Activated CD4-positive, alpha-beta T cell treated with anti-CD3 and anti-CD28 coated beads, Interleukin-2, Interleukin-6, amounts not matched to agents 100 ng/mL and 50 ng/mL, durations not matched to agents 16 hours and 8 hours (primary cell): Measurements from ENCODE around the gene ITGBL1.

Source experiments
- DNase-seq: peaks from one replicate; pipeline ENCODE4 v3.0.0-alpha.2; 2020

Gene ITGBL1

GRCh38 chr13:101453784-101454201 is 1.3 kb downstream of the ITGBL1 start:
- DNase-seq, result no peak

DNA sequence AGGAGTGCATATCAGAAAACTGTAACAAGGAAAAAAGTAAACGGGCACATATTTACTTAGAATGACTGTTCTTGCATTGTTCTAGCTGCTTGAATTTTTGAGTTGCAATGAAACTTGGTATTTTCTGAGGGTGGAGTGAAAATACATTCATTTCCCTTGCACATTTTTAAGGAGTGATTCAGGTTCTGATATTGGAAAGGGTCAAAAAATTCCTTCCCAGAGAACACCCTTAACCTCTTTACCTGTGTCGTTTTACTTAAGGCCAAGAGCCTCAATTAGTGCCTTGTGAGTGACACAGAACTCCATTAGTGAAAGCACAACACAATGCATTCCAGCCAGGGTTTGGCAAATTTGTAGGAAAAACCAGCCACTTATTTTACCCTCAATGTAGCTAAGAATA is 2.3 kb downstream of the ITGBL1 start:
- no peak for DNase-seq

DNA sequence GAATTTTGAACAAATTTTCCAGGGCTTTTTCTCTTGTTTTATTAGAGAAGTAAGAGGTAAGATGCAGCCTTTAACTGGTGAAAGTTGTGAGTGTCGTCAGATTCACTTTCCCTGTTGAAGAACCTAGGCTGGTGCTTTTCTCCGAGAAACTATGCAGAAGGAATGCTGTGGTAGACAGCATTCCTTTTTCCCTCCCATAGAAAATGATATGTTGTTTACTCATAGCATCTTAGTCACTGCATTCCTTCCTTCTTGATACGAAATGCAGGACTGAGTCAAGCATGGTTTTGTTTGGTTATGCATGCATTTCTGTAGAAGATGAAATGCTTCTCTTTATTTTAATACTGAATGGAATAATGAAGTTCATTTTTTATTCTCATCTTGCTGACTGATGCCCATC is 3.4 kb downstream of the ITGBL1 start:
- DNase-seq, result no peak

- DNase-seq, result no peak
Observed at GRCh38 chr13:101457176-101457575, 4.7 kb downstream of the ITGBL1 start.

DNA sequence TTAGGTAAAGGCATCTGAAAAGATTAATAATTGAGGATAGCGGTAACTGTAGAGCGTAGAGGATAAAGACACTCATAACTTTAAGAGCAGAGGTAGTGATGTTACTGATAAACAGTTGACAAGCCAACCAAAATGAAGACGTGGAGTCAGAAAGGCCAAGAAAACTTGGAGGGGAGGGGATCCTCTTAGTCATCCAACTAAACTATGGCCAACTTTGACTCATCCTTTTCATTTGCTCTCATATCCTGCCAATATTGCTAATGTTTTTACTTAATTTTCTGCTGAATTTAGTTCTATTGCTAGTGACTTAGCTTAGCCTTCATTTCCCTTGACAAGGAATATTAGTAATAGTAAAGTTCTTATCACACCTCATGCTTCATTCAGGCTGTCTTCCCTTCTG is 13.4 kb downstream of the ITGBL1 start:
- no peak for DNase-seq

- no peak for DNase-seq
Observed at GRCh38 chr13:101467415-101467814, 14.9 kb downstream of the ITGBL1 start.

- DNase-seq, result no peak
Observed at GRCh38 chr13:101473458-101473857, 21.0 kb downstream of the ITGBL1 start.

DNA sequence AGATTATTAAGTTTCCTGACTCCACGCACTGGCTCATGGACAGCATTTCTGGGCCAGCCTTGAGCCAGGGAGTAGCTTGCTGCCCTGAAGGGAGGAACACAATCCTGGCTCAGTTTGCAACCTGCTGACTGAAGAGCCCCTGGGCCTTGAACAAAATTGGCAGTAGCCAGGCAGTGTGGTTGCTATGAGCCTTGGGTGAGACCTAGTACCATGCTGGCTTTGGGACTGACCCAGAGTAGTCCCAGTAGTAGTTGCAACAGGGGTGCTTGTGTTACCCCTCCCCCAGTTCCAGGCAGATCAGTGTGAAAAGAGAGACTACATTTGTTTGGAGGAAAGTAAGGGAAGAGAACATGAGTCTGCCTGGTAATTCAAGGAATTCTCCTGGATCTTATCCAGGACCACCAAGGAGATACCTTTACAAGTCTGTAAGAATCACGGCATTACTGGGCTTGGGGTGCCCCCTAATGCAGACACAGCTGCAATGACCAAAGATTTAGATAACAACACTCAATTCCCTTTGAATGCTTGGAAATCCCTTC is 22.0 kb downstream of the ITGBL1 start:
- DNase-seq, result no peak

DNA sequence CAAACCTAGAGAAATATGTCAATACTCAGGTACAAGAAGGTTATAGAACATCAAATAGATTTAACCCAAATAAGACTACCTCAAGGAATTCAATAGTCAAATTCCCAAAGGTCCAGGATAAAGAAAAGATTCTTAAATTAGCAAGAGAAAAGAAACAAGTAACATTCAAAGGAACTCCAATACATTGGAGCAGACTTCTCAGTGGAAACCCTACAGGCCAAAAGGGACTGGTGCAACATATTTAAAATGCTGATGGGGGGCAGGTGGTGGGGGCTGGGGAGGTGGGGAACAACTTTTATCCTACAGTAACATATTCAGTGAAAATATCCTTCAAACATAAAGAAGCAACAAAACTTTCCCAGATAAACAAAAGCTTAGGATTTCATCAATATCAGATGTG is 23.1 kb downstream of the ITGBL1 start:
- DNase-seq, result no peak

DNA sequence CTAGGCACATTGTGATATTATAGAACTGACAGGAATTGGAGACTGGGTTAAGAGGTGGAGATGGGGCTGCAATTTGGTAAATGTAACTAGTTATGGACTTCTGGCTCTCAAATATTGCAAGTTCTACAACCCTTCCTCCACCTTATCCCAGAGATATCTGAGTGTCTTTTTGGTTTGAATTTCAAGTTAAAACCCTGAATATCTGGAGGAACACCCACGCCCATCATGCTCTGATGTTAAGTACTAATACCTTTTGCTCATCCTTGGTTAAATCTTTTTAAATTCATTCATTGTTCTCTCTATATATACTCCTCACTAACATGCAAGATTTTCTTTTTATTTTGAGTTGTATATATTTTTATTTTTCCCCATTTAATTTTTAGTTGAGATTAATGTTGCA is 28.9 kb downstream of the ITGBL1 start:
- DNase-seq, result no peak

GRCh38 chr13:101486708-101487437 is 34.4 kb downstream of the ITGBL1 start:
- no peak for DNase-seq

DNA sequence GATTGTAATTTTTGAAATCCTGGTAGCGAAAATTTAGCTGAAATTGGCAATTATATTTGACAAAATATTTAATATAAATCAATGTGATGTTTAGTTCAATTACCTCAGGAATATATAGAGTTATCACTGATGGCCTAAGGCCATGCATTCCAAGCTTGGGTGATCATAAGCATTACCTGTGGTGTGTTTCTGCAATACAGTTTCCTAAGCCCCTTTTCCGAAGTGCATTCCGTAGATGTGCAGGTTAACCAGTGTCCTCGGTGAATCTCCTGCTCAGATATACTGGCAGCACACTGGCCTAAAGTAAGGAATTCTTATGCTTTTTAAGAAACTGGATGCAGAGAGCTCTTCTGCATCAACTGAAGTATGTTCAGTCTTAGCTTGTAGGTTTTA is 35.0 kb downstream of the ITGBL1 start:
- DNase-seq, result no peak

DNA sequence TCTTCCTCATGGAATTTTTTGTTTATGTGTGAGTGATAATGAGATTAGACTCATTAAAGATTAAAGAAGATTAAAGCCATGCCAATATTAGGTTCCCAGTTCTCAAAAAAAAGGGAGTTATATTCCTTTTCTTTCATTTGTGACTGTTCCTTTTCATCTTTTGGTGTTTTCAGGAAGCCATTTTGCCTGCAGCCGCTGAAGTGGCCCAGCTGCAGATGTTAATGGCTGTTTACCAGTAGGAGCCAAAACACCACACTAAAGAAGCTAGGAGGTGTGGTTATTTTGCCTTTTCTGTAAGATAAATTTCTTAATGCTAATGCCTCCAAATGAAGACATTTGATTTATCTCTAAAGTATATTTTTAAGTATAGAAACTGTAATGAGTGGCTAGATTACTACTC is 36.3 kb downstream of the ITGBL1 start:
- DNase-seq, result no peak

- DNase-seq, result no peak
Observed at GRCh38 chr13:101489643-101490405, 37.3 kb downstream of the ITGBL1 start.

DNA sequence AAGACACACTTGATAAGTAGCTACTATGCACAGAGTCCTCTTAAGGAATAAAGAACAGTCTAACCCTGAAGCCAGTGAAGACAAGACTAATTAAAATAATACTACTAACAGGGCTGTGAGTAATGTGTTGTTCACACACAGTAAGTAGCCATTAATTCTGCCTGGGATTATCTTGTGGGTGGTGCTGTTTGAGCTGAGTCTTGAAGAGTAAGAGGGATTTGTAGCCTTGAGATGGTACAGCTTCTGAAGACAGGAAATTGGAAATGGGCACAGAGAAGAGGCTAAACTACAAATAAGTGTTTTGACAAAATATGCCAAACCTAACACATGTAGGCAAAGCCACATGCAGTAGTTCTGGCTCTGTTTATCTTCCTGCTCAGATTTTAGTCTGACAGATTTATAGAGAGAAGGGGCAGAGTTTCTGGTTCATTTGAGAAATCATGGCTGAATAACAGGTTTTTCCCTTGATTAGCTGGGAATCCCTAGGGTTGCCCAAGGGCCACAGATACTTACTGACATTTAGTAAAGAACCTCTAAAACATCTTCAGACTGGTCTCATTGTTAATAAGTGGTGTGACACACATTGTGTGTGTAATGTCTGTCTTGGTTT is 38.0 kb downstream of the ITGBL1 start:
- no peak for DNase-seq

DNA sequence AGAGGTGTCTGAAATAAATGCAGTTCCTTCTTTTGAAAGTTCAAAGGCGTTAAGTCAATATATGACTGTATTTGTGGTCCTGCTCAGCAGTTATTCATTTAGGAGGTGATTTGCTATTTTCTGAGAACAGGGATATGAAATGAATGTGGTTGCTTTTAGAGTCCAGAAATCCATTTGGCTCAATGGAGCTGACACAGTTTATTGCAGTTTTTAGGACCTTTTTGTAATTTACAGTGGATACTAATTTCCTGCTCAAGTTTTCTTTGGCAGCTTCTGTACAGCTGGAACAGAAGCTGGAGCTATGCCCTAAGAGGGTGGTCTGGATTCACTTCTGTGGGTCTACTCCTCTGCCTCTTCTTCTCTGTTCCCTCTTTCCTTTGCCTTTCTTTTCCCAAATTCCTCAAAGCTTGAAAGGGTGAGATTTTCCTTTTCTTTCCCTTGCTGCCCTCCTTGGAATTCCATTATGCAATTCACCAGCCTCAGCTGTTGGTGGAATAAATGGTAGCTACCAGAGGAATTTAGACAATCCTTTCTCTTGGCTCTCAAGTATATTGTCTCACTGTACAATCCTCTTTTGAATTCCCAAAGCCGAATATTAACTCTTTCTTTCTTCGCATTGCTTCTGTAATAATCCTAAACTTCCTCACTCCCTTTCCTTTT is 39.9 kb downstream of the ITGBL1 start:
- DNase-seq, result no peak

GRCh38 chr13:101493541-101493940 is 41.1 kb downstream of the ITGBL1 start:
- no peak for DNase-seq

DNA sequence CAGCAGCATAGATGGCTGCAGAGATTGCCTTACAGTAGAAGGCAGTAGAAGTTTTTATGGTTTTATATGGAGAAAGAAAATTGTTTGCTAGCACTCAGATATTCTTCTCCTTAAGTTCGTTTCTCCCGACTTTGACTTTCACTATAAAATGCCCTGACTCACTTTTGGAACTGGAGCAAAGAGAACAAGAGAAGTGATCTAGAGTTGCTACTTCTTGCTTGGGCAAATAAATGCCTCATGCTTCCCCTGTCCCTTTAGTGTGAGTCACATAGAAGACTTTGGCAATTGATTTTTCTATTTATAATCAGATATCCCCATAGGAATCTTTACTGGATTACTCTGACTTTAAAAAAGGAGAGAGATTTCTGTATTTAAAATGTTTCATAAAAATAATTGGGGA is 46.9 kb downstream of the ITGBL1 start:
- DNase-seq, result no peak

DNA sequence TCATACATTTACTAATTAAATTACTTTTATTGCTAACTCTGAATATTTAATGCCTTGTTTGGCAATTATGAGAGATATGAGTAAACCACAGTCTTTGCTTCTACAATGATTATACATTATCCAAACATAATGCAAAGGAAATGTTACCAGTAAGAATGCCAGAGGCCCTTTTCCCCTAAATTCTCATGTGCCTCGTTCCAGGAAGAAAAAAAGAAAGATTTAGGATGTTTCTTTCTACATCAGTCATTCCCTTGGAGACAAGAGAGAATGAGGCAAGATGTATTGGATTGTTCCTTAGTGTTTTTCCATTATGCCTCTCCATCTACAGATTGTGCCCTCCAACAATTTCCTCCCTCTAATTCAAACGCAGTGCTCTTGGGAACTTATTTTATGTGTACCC is 50.1 kb downstream of the ITGBL1 start:
- no peak for DNase-seq

- DNase-seq, result no peak
Observed at GRCh38 chr13:101511161-101511560, 58.7 kb downstream of the ITGBL1 start.

GRCh38 chr13:101511766-101512165 is 59.3 kb downstream of the ITGBL1 start:
- no peak for DNase-seq

DNA sequence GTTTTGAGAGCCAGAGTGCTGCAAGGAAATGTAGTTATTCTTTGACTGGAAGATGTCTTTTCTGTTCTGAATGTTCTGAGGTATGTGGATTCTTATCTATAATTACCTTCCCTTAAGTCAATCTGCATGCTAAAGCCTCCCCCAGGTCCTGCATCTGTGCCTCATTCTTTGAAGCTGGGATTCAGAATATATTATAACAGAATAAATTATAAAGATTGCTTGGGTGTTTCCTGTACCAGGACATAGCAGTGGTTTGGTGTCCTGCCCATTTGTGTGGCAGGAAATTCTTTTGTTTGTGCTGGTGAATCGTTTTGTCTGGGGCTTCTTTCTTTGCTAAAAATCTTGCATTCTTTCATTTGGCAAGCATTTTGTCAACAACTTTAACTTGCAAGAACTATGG is 60.2 kb downstream of the ITGBL1 start:
- no peak for DNase-seq

GRCh38 chr13:101514100-101514499 is 61.6 kb downstream of the ITGBL1 start:
- DNase-seq, result no peak
